HEK293 (cell line): Measurements from ENCODE around the gene GPR84.

Experiments used
- CTCF ChIA-PET: fragments of 350-600 bp; formaldehyde crosslinking; extraction: SDS; loops from one replicate; lab custom pipeline; 2021; ENCODE audit warnings: antibody characterized with exemption; lab: Yijun Ruan, JAX
- POLR2A ChIA-PET: fragments of 300-600 bp; formaldehyde crosslinking; extraction: SDS; loops from one replicate; lab custom pipeline; 2020; ENCODE audit warnings: antibody characterized with exemption, inconsistent platforms; lab: Yijun Ruan, JAX
- H3K27ac ChIP-seq: fragments of 200-500 bp; sonication (Bioruptor generic); 2 replicates; pipeline ENCODE4 v1.5.1; 2014; ENCODE audit warnings: low read depth, low read length, control low read depth, inconsistent platforms; ENCODE audit errors: extremely low read depth
- H3K36me3 ChIP-seq, 2 experiments: fragments of 200-500 bp in 1 of 2; sonication (Bioruptor generic) in 1 of 2; 1 replicate in 1 of 2; 2 replicates in 1 of 2; pipeline ENCODE4 v1.5.1; 2014 to 2017; ENCODE audit warnings: inconsistent platforms in 2 of 2, low read length in 2 of 2; ENCODE audit not compliant: control insufficient read depth in 2 of 2, insufficient read depth in 1 of 2
- H3K4me1 ChIP-seq: fragments of 200-500 bp; sonication (Bioruptor generic); 2 replicates; pipeline ENCODE4 v1.5.1; 2014; ENCODE audit warnings: mild to moderate bottlenecking, low read length, inconsistent platforms; ENCODE audit not compliant: control insufficient read depth, insufficient read depth
- H3K4me3 ChIP-seq: 2 replicates; pipeline ENCODE4 v1.5.1; 2011; ENCODE audit warnings: low read depth, mild to moderate bottlenecking, control low read depth, low read length, moderate library complexity
- H3K9me3 ChIP-seq: fragments of 200-500 bp; sonication (Bioruptor generic); 2 replicates; pipeline ENCODE4 v1.5.1; 2014; ENCODE audit warnings: low read depth, low read length, inconsistent platforms; ENCODE audit not compliant: control insufficient read depth, insufficient read depth
- EGR2 ChIP-seq: fragments of 450-650 bp; formaldehyde crosslinking; IDR thresholded peaks from 2 replicates; pipeline ENCODE4 v1.5.1; 2016; ENCODE audit warnings: low read depth, missing biosample characterization, missing genetic modification characterization
- HOXA7 ChIP-seq: sonication (generic); formaldehyde crosslinking; IDR thresholded peaks from 2 replicates; pipeline ENCODE4 v1.8.1; 2022; ENCODE audit warnings: missing genetic modification reagents, borderline replicate concordance
- IKZF3 ChIP-seq: fragments of 450-650 bp; IDR thresholded peaks from 2 replicates; pipeline ENCODE4 v1.5.0; 2018; ENCODE audit warnings: missing biosample characterization, mild to moderate bottlenecking, missing genetic modification characterization, moderate library complexity
- KLF1 ChIP-seq: fragments of 450-650 bp; formaldehyde crosslinking; IDR thresholded peaks from 2 replicates; pipeline ENCODE4 v1.5.1; 2016; ENCODE audit warnings: missing biosample characterization, missing genetic modification characterization
- KLF10 ChIP-seq: fragments of 450-650 bp; IDR thresholded peaks from 2 replicates; pipeline ENCODE4 v1.5.1; 2018; ENCODE audit warnings: missing biosample characterization, mild to moderate bottlenecking, missing genetic modification characterization
- KLF8 ChIP-seq: fragments of 450-650 bp; formaldehyde crosslinking; IDR thresholded peaks from 2 replicates; pipeline ENCODE4 v1.5.1; 2016; ENCODE audit warnings: missing biosample characterization, missing genetic modification characterization
- ZBTB21 ChIP-seq: fragments of 450-650 bp; formaldehyde crosslinking; IDR thresholded peaks from 2 replicates; pipeline ENCODE4 v1.5.1; 2017; ENCODE audit warnings: missing biosample characterization, missing genetic modification characterization
- ZBTB48 ChIP-seq: fragments of 450-650 bp; formaldehyde crosslinking; IDR thresholded peaks from 2 replicates; pipeline ENCODE4 v1.5.1; 2016; ENCODE audit warnings: missing biosample characterization, missing genetic modification characterization
- ZNF155 ChIP-seq: fragments of 450-650 bp; formaldehyde crosslinking; IDR thresholded peaks from 2 replicates; pipeline ENCODE4 v1.5.1; 2016; ENCODE audit warnings: missing biosample characterization, missing genetic modification characterization
- ZNF16 ChIP-seq: fragments of 450-650 bp; formaldehyde crosslinking; IDR thresholded peaks from 2 replicates; pipeline ENCODE4 v1.5.1; 2016; ENCODE audit warnings: low read depth, missing biosample characterization, missing genetic modification characterization
- ZNF169 ChIP-seq: fragments of 450-650 bp; formaldehyde crosslinking; IDR thresholded peaks from 2 replicates; pipeline ENCODE4 v1.5.1; 2016; ENCODE audit warnings: missing biosample characterization, missing genetic modification characterization
- ZNF2 ChIP-seq: fragments of 450-650 bp; formaldehyde crosslinking; IDR thresholded peaks from 2 replicates; pipeline ENCODE4 v1.5.1; 2016; ENCODE audit warnings: missing biosample characterization, missing genetic modification characterization
- ZNF341 ChIP-seq: fragments of 450-650 bp; formaldehyde crosslinking; IDR thresholded peaks from 2 replicates; pipeline ENCODE4; 2016; ENCODE audit warnings: low read depth, missing biosample characterization, missing genetic modification characterization
- ZNF391 ChIP-seq: fragments of 450-650 bp; formaldehyde crosslinking; IDR thresholded peaks from 2 replicates; pipeline ENCODE4 v1.5.1; 2016; ENCODE audit warnings: low read depth, missing biosample characterization, missing genetic modification characterization, borderline replicate concordance
- ZNF768 ChIP-seq: fragments of 450-650 bp; formaldehyde crosslinking; IDR thresholded peaks from 2 replicates; pipeline ENCODE4 v1.5.1; 2018; ENCODE audit warnings: missing biosample characterization, mild to moderate bottlenecking, missing genetic modification characterization
- ZNF837 ChIP-seq: fragments of 450-650 bp; formaldehyde crosslinking; IDR thresholded peaks from 2 replicates; pipeline ENCODE4 v1.5.1; 2016; ENCODE audit warnings: missing biosample characterization, missing genetic modification characterization
- ZSCAN23 ChIP-seq: fragments of 450-650 bp; formaldehyde crosslinking; IDR thresholded peaks from 2 replicates; pipeline ENCODE4 v1.5.1; 2016; ENCODE audit warnings: missing biosample characterization, missing genetic modification characterization
- ZXDB ChIP-seq: fragments of 450-650 bp; formaldehyde crosslinking; IDR thresholded peaks from 2 replicates; pipeline ENCODE4 v1.5.1; 2016; ENCODE audit warnings: missing biosample characterization, missing genetic modification characterization
- TF ChIP-seq, protein P1 (sequence below): fragments of 450-650 bp; formaldehyde crosslinking; IDR thresholded peaks from 2 replicates; pipeline ENCODE4 v1.5.1; 2017; ENCODE audit warnings: missing biosample characterization, missing genetic modification characterization
- TF ChIP-seq, protein P2 (sequence below): fragments of 450-650 bp; IDR thresholded peaks from 2 replicates; pipeline ENCODE4 v1.5.1; 2018; ENCODE audit warnings: missing biosample characterization, mild to moderate bottlenecking, missing genetic modification characterization
- TF ChIP-seq, protein P3 (sequence below): fragments of 450-650 bp; formaldehyde crosslinking; IDR thresholded peaks from 2 replicates; pipeline ENCODE4 v1.5.1; 2017; ENCODE audit warnings: missing biosample characterization, missing genetic modification characterization
- TF ChIP-seq, protein P4 (sequence below): fragments of 450-650 bp; formaldehyde crosslinking; IDR thresholded peaks from 2 replicates; pipeline ENCODE4 v1.5.1; 2017; ENCODE audit warnings: missing biosample characterization, missing genetic modification characterization

GPR84 gene

DNA sequence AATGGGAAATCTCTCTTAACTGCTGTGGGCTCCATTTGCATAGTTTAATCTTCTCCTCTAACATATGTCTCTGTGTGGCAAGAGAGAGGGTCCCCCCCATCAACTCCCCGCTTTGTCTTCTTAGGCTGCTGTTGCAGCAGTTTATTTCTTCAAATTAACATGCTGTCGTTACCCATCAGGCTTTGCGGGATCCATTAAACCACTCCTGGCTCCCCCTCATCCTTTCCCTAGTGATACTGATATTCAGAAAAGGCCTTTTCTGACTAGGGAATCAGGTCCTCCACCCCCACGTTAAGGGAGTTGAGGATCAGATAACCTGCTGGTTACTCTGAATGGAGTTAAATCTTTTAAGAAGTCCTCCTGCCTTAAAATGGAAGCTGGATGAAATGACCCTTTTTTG, 15.2 kb downstream of the GPR84 start:
- ChIA-PET CTCF (interaction anchor here (1.1 kb wide), 1 partner anchor 51 kb away, joined by 3 read pairs; no protein-coding TSS in a partner anchor), POLR2A (interaction anchor here (1.0 kb wide), 1 partner anchor 69 kb away, joined by 3 read pairs; the partner anchor contains the start of gene HNRNPA1)
- peaks cover 32 to 66% of the 10 kb centered on the region in 2 experiments for H3K36me3 ChIP-seq

DNA sequence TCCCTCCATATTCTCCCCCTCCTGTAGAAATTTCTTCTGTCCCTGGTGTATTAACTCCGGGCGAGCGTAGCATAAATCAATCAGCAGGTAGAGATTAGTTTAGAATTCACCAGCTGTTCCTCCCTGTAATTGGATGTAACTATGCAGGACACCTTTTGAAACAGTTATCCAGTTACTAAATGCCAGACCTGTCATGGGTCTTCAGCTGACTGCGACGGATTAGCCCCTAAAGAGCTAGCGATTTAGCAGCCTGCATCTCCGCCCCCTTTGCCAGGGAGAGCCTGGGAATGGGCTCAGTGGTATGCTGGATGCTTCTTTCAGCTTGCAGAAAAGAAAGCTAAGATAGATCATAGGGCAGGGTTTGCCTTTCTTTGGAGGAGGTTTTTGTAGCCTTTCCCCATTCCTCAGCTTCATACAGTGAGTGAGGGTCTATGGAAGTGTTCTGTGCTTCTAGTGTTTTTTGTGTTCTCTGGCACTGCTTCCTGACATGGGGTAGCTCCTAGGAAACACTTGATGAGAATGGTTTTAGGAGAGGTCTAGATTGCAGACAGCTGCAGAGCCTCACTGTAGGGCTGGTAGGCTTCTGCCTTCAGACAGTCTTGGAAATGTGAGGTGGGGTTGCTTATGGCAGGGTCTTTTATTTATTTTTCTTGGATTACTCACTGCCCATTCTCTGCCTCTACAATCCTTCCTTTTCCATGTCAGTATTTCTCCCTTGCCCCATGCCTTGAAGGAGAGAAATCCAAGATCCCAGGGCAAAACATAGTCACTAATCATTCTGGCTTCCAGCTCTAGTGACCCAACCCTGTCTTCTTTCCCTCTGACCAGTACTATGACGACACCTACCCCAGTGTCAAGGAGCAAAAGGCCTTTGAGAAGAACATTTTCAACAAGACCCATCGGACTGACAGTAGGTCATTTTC, 22.6 kb downstream of the GPR84 start:
- peaks cover 32 to 62% of the 10 kb centered on the region in 2 experiments for H3K36me3 ChIP-seq
- H3K4me3 ChIP-seq, result no peak overlapping the region
- peaks cover 6% of the 10 kb centered on the region; the same call in 1 of the 2 replicates for H3K4me1 ChIP-seq
- POLR2A ChIA-PET, result interaction anchor here (0.7 to 1.8 kb wide), 3 partner anchors 11 to 55 kb away, joined by 3 to 5 read pairs (median 3); no protein-coding TSS in a partner anchor
- no peak for TF ChIP-seq ZNF341 (tag by site-specific recombination)
- TF ChIP-seq, protein P1, sequence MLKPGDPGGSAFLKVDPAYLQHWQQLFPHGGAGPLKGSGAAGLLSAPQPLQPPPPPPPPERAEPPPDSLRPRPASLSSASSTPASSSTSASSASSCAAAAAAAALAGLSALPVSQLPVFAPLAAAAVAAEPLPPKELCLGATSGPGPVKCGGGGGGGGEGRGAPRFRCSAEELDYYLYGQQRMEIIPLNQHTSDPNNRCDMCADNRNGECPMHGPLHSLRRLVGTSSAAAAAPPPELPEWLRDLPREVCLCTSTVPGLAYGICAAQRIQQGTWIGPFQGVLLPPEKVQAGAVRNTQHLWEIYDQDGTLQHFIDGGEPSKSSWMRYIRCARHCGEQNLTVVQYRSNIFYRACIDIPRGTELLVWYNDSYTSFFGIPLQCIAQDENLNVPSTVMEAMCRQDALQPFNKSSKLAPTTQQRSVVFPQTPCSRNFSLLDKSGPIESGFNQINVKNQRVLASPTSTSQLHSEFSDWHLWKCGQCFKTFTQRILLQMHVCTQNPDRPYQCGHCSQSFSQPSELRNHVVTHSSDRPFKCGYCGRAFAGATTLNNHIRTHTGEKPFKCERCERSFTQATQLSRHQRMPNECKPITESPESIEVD (tag by site-specific recombination), result peak; percentile 58; the same call in 1 of the 2 replicates
- TF ChIP-seq, protein P2, sequence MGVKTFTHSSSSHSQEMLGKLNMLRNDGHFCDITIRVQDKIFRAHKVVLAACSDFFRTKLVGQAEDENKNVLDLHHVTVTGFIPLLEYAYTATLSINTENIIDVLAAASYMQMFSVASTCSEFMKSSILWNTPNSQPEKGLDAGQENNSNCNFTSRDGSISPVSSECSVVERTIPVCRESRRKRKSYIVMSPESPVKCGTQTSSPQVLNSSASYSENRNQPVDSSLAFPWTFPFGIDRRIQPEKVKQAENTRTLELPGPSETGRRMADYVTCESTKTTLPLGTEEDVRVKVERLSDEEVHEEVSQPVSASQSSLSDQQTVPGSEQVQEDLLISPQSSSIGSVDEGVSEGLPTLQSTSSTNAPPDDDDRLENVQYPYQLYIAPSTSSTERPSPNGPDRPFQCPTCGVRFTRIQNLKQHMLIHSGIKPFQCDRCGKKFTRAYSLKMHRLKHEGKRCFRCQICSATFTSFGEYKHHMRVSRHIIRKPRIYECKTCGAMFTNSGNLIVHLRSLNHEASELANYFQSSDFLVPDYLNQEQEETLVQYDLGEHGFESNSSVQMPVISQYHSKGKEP (tag by site-specific recombination), result no peak
- no peak for TF ChIP-seq ZNF768 (tag by site-specific recombination)
- TF ChIP-seq KLF1, result no peak
- TF ChIP-seq KLF10, result 0 out of 2 replicates have a peak, but pooled peaks have one; percentile 34
- no peak for TF ChIP-seq HOXA7 (CRISPR knock-in tag)
- TF ChIP-seq, protein P3, sequence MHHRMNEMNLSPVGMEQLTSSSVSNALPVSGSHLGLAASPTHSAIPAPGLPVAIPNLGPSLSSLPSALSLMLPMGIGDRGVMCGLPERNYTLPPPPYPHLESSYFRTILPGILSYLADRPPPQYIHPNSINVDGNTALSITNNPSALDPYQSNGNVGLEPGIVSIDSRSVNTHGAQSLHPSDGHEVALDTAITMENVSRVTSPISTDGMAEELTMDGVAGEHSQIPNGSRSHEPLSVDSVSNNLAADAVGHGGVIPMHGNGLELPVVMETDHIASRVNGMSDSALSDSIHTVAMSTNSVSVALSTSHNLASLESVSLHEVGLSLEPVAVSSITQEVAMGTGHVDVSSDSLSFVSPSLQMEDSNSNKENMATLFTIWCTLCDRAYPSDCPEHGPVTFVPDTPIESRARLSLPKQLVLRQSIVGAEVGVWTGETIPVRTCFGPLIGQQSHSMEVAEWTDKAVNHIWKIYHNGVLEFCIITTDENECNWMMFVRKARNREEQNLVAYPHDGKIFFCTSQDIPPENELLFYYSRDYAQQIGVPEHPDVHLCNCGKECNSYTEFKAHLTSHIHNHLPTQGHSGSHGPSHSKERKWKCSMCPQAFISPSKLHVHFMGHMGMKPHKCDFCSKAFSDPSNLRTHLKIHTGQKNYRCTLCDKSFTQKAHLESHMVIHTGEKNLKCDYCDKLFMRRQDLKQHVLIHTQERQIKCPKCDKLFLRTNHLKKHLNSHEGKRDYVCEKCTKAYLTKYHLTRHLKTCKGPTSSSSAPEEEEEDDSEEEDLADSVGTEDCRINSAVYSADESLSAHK, result no peak
- no peak for TF ChIP-seq ZNF16 (tag by site-specific recombination)
- H3K27ac ChIP-seq, result no peak overlapping the region
- CTCF ChIA-PET, result interaction anchor here (0.8 to 1.5 kb wide), 3 partner anchors 20 to 47 kb away, joined by 3 to 4 read pairs (median 3); no protein-coding TSS in a partner anchor
- H3K9me3 ChIP-seq, result no peaks in the 10 kb centered on the region

More for the DNA sequence above, 15.2 kb downstream of the GPR84 start:
- H3K9me3 ChIP-seq, result no peaks in the 10 kb centered on the region
- peaks cover 18% of the 10 kb centered on the region for H3K4me1 ChIP-seq
- no peak overlapping the region for H3K4me3 ChIP-seq
- TF ChIP-seq ZNF837 (tag by site-specific recombination), result no peak
- H3K27ac ChIP-seq, result no peak overlapping the region

DNA sequence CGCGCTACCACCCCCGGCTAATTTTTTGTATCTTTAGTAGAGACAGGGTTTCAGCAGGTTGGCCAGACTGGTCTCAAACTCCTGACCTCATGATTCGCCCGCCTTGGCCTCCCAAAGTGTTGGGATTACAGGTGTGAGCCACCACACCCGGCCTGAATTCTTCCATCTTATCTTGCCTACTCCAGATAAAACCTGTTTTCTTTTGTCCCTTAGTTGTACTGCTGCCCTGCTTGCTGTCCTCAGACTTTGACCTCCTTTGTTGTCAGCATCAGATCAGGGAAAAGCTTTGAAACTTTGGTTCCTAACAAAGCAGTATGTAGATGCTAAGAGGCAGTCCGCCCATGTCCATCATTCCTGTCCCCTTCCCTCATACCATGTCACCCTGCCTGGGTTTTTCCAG, 23.4 kb downstream of the GPR84 start:
- no peaks in the 10 kb centered on the region for H3K9me3 ChIP-seq
- H3K4me1 ChIP-seq, result peaks cover 6% of the 10 kb centered on the region; the same call in 1 of the 2 replicates
- peaks cover 26 to 56% of the 10 kb centered on the region in 2 experiments for H3K36me3 ChIP-seq
- no peak overlapping the region for H3K4me3 ChIP-seq
- CTCF ChIA-PET, result interaction anchor here (0.8 to 1.2 kb wide), 2 partner anchors 28 to 46 kb away, joined by 3 read pairs; no protein-coding TSS in a partner anchor
- POLR2A ChIA-PET, result interaction anchor here (0.7 to 1.2 kb wide), 2 partner anchors 12 to 54 kb away, joined by 3 read pairs; no protein-coding TSS in a partner anchor
- H3K27ac ChIP-seq, result no peak overlapping the region
- TF ChIP-seq ZNF391 (no peak), ZNF155 (tag by site-specific recombination) (no peak), IKZF3 (tag by site-specific recombination) (no peak), ZNF2 (tag by site-specific recombination) (no peak), ZSCAN23 (no peak), ZNF837 (tag by site-specific recombination) (no peak), KLF8 (tag by site-specific recombination) (no peak), ZXDB (no peak), EGR2 (tag by site-specific recombination) (no peak), ZBTB21 (tag by site-specific recombination) (no peak), ZNF169 (tag by site-specific recombination) (no peak), ZBTB48 (no peak)
- TF ChIP-seq, protein P4, sequence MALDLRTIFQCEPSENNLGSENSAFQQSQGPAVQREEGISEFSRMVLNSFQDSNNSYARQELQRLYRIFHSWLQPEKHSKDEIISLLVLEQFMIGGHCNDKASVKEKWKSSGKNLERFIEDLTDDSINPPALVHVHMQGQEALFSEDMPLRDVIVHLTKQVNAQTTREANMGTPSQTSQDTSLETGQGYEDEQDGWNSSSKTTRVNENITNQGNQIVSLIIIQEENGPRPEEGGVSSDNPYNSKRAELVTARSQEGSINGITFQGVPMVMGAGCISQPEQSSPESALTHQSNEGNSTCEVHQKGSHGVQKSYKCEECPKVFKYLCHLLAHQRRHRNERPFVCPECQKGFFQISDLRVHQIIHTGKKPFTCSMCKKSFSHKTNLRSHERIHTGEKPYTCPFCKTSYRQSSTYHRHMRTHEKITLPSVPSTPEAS (tag by site-specific recombination), result no peak
